Nephron (organoid): Measurements from ENCODE around the gene COG2.
"Not testable (repeated sequence)": the region's sequence is repeated elsewhere in the genome, so short reads cannot be mapped to it uniquely, and the experiment has no call there.

ENCODE experiments used
- H3K27ac Mint-ChIP-seq, 3 experiments: 2 replicates each; pipeline ENCODE4 v1.8.0; 2020; ENCODE audit warnings: mixed read lengths in 3 of 3, mild to moderate bottlenecking in 2 of 3, moderate library complexity in 1 of 3
- H3K27me3 Mint-ChIP-seq: 2 replicates; pipeline ENCODE4 v1.8.0; 2021; ENCODE audit warnings: low read depth, mild to moderate bottlenecking, moderate library complexity, mixed read lengths
- H3K36me3 Mint-ChIP-seq: 2 replicates; pipeline ENCODE4 v1.8.0; 2020; ENCODE audit warnings: low read depth, mixed read lengths
- H3K4me1 Mint-ChIP-seq: 2 replicates; pipeline ENCODE4 v1.8.0; 2020; ENCODE audit warnings: mixed read lengths
- H3K4me3 Mint-ChIP-seq, 3 experiments: 2 replicates each; pipeline ENCODE4 v1.8.0; 2020; ENCODE audit warnings: mild to moderate bottlenecking in 3 of 3, mixed read lengths in 3 of 3, moderate library complexity in 2 of 3
- H3K9me3 Mint-ChIP-seq: 2 replicates; pipeline ENCODE4 v1.8.0; 2020; ENCODE audit warnings: mixed read lengths
- CTCF ChIP-seq, 3 experiments: fragments of 200-600 bp; sonication (generic); IDR thresholded peaks; one replicate each; pipeline ENCODE4 v1.5.0; 2021; ENCODE audit warnings: antibody characterized with exemption in 3 of 3; ENCODE audit not compliant: unreplicated experiment in 3 of 3

Gene COG2

GRCh38 chr1:230650300-230650699 is 8.0 kb downstream of the COG2 start:
- Mint-ChIP-seq H3K27ac (no peak overlapping the region), H3K9me3 (peaks cover 48% of the 10 kb centered on the region), H3K27me3 (no peaks in the 10 kb centered on the region), H3K4me1 (peaks cover 11% of the 10 kb centered on the region), H3K4me3 (no peak overlapping the region), H3K36me3 (peaks cover 63% of the 10 kb centered on the region)
- TF ChIP-seq CTCF (IDR thresholded peaks at IDR 0.05; ENCODE audit: unreplicated experiment in 3 of 3): no peak

GRCh38 chr1:230651235-230651634 is 9.0 kb downstream of the COG2 start:
- Mint-ChIP-seq H3K27me3 (no peaks in the 10 kb centered on the region), H3K27ac (no peak overlapping the region), H3K9me3 (peaks cover 52% of the 10 kb centered on the region), H3K4me3 (no peak overlapping the region), H3K4me1 (peaks cover 7% of the 10 kb centered on the region), H3K36me3 (peaks cover 66% of the 10 kb centered on the region)
- no peak for TF ChIP-seq CTCF (IDR thresholded peaks at IDR 0.05; ENCODE audit: unreplicated experiment in 3 of 3)

GRCh38 chr1:230656719-230657118 is 14.4 kb downstream of the COG2 start:
- not testable (repeated sequence) for H3K27me3 Mint-ChIP-seq, H3K27ac Mint-ChIP-seq, H3K4me1 Mint-ChIP-seq, H3K4me3 Mint-ChIP-seq
- peaks cover 38% of the 10 kb centered on the region for H3K9me3 Mint-ChIP-seq
- peaks cover 67% of the 10 kb centered on the region for H3K36me3 Mint-ChIP-seq

- not testable (repeated sequence) for H3K4me1 Mint-ChIP-seq, H3K4me3 Mint-ChIP-seq, H3K27me3 Mint-ChIP-seq
- H3K9me3 Mint-ChIP-seq: peaks cover 26% of the 10 kb centered on the region
- H3K27ac Mint-ChIP-seq: peak overlapping the region in 1 of 3 experiments; percentile 48
- H3K36me3 Mint-ChIP-seq: peaks cover 67% of the 10 kb centered on the region
Measured at GRCh38 chr1:230658103-230658502, 15.8 kb downstream of the COG2 start.

GRCh38 chr1:230658691-230659090 is 16.4 kb downstream of the COG2 start:
- TF ChIP-seq CTCF (IDR thresholded peaks at IDR 0.05; ENCODE audit: unreplicated experiment in 3 of 3): no peak
- H3K27me3 Mint-ChIP-seq: no peaks in the 10 kb centered on the region
- H3K36me3 Mint-ChIP-seq: peaks cover 65% of the 10 kb centered on the region
- H3K9me3 Mint-ChIP-seq: peaks cover 22% of the 10 kb centered on the region
- no peak overlapping the region for H3K27ac Mint-ChIP-seq
- no peaks in the 10 kb centered on the region for H3K4me1 Mint-ChIP-seq
- no peak overlapping the region for H3K4me3 Mint-ChIP-seq

GRCh38 chr1:230661976-230662375 is 19.7 kb downstream of the COG2 start:
- Mint-ChIP-seq H3K27ac (no peak overlapping the region), H3K27me3 (no peaks in the 10 kb centered on the region), H3K9me3 (no peaks in the 10 kb centered on the region), H3K4me1 (no peaks in the 10 kb centered on the region), H3K4me3 (no peak overlapping the region), H3K36me3 (peaks cover 59% of the 10 kb centered on the region)
- TF ChIP-seq CTCF (IDR thresholded peaks at IDR 0.05; ENCODE audit: unreplicated experiment in 3 of 3): no peak

GRCh38 chr1:230668227-230668626 is 25.9 kb downstream of the COG2 start:
- Mint-ChIP-seq H3K27ac (no peak overlapping the region), H3K27me3 (no peaks in the 10 kb centered on the region), H3K4me3 (no peak overlapping the region), H3K36me3 (peaks cover 74% of the 10 kb centered on the region), H3K9me3 (no peaks in the 10 kb centered on the region), H3K4me1 (no peaks in the 10 kb centered on the region)
- TF ChIP-seq CTCF (IDR thresholded peaks at IDR 0.05; ENCODE audit: unreplicated experiment in 3 of 3): no peak
